Epidermal melanocyte (primary cell): ENCODE data around the gene ZNF467.

Source experiments
- DNase-seq: peaks from one replicate; pipeline ENCODE4 v3.0.0; 2011; ENCODE audit warnings: low spot score; ENCODE audit not compliant: insufficient read length

Gene ZNF467

GRCh38 chr7:149787428-149788299 is 14.3 kb upstream of the ZNF467 start:
- DNase-seq = no peak

GRCh38 chr7:149785983-149786382 is 12.6 kb upstream of the ZNF467 start:
- no peak for DNase-seq

DNA sequence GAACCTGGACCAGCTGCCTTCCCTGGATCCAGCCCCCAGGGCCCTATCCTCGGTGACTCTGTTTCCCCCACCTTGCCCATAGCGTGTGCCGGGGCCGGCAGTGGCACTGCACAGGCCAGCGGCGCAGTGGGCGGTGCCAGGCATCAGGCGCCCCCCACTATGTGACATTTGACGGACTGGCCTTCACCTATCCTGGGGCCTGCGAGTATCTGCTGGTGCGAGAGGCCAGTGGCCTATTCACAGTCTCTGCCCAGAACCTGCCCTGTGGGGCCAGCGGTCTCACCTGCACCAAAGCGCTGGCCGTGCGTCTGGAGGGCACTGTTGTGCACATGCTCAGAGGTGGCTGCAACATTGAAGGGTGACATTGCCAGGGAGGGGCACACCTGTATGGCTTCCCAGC is 12.0 kb upstream of the ZNF467 start:
- DNase-seq = no peak

GRCh38 chr7:149784251-149784608 is 10.8 kb upstream of the ZNF467 start:
- no peak for DNase-seq

DNA sequence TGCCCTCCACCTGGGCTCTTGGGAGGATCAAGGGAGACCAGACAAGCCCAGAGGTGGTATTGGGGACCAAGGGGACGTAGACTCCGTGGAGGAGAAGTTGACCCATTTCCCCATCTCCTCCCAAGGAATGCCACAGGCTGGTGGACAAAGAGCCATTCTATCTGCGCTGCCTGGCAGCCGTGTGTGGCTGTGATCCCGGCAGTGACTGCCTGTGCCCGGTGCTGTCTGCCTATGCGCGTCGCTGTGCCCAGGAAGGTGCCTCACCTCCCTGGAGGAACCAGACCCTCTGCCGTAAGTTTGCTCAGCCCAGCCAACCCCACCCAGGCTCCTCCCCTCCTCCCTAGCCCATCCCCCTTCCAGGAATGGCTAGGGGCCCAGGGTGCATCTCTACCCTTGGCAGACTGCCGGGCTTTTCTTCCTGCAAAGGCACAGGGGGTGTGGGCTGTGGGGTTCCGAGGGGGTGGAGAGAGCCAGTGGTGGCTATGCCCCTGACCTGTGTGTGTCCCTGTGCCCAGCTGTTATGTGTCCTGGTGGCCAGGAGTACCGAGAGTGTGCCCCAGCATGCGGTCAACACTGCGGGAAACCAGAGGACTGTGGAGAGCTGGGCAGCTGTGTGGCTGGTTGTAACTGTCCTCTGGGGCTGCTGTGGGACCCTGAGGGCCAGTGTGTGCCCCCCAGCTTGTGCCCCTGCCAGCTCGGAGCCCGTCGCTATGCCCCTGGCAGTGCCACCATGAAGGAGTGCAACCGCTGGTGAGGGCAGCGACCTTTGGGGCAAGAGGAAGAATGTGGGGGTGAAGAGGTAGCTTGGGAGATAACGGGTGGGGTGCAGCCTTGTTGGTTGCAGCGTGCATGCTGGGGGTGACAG is 10.2 kb upstream of the ZNF467 start:
- no peak for DNase-seq

- no peak for DNase-seq
These were observed 9.4 kb upstream of the ZNF467 start for GRCh38 chr7:149782682-149783345.

DNA sequence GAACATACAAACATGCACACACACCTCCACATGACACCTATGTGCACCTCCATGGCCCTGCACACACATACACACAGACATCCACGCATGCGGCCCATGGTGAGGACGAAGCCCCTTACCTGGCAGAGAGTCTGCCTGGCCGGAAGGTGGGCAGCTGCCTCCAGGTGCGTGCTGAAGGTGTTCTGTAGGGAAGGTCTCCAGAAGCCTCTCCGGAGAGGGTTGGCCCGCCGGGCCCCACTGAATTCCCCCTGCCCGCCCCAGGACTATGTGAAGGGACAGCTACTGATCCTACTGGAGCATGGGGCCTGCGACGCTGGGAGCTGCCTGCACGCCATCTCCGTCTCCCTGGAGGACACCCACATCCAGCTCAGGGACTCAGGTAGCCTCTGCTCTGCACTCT is 8.5 kb upstream of the ZNF467 start:
- DNase-seq = no peak

DNA sequence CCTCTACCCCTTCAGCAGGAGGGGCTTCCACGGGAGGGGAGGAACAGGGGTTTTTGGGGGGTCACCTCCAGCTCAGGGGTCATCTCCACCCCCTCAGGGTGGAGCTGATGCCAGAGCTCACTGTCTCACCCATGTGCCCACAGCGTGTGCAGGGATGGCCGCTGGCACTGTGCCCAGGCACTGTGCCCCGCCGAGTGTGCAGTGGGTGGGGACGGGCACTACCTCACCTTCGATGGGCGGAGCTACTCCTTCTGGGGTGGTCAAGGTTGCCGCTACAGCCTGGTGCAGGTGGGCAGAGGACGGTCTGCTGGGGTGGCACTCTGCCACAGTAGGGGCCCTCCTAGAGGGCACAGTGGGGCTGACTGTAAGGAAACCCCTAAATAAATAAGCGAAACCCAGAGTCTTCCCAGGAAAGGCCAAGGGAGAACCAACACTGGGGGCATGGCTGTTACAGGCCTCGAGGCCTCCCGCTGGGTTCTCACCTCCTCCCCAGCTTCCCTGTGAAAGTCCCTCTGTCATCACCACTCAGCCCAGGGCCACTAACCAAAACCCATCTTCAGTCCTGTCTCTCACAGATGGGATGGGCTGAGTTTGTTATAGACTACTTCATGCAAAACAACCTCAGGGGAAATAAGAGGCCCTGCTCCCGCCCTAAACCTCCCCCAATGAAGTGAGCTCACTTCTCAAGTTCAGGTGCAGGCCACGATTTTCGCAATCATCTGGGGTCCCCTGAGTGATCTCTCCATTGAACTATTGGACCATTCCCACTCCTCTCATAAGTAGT is 7.4 kb upstream of the ZNF467 start:
- DNase-seq = no peak

GRCh38 chr7:149780056-149780455 is 6.7 kb upstream of the ZNF467 start:
- no peak for DNase-seq

DNA sequence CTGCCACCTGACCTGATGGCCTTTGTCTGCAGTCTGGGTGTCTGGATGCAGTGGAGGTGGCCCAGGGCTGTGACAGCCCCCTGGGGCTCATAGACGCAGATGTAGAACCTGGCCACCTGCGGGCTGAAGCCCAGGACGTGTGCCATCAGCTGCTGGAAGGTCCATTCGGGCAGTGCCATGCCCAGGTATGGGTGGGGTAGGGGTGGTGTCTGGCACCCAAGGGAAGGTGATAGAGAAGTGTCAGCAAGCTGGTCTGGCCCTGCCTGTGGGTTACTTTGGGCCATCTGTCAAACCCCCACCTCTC is 6.1 kb upstream of the ZNF467 start:
- no peak for DNase-seq

GRCh38 chr7:149778696-149779501 is 5.5 kb upstream of the ZNF467 start:
- DNase-seq = no peak

DNA sequence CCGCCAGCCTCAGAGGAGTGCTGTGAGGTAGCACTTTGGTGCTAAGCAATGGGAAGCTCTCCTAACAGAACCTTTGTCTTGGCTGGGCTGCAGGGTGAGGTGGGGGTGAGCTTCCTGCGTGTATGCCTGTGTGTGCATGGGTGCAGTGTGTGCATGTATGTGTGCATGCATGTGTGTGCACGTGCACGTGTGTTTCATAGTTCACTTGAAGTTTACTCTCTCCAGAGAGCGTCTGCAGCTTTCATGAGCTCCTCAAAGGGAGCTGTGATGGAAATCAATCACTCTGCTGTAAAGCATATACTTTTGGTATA is 4.9 kb upstream of the ZNF467 start:
- DNase-seq = no peak

- DNase-seq = no peak
These were observed 4.4 kb upstream of the ZNF467 start for GRCh38 chr7:149777551-149778326.

DNA sequence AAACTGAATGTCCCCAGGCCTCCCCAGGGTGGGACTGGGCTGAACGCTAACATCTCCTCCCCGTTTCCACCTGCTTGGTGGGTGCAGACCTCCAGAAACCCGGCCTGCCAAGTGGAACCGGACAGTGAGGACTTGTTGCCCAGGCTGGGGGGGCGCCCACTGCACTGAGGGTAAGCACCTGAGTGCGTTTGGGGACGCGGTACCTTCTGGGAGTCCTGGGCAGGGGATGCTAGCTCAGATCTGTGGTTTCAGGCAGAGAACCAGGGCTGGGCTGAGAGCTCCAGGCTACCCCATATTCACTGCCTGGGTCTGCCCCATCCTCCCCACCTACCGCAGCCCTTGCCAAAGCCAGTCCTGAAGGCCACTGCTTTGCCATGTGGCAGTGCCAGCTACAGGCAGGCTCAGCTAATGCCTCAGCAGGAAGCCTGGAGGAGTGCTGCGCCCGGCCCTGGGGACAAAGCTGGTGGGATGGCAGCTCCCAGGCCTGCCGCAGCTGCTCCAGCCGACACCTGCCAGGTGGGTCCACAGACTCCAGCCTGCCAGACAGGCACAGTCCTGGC is 3.5 kb upstream of the ZNF467 start:
- no peak for DNase-seq

DNA sequence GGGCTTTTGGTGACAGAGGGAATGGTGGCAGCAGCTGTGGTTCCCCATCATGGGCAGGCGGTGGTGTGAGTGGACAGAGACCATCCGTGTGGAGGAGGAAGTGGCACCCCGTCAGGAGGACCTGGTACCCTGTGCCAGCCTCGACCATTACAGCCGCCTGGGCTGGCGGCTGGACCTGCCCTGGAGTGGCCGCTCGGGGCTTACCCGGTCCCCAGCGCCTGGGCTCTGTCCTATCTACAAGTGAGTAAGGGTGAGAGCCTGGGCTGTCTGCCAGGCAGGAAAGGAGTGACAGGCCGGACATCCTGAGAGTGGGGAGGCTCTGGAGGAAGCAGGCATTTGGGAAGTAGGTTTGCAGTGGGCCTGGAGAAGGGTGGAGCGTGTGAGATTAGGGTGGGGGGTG is 2.9 kb upstream of the ZNF467 start:
- DNase-seq = no peak

DNA sequence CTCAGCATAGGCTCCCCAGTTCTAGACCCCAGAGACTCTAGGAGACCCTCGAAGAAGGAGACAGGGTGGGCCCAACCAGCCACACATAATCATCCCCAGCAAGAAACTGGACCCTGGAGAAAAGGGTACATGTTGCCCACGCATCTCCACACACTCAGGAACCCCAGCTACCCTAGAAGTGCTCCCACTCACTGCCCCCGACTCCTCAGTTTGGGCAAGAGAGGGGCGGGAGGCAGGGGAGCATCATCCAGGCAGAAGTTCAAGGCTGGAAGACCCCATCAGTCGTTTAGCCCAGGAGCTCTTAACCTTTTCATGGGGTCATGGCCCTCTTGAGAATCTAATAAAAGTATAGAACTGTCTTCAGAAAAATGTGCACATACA is 1.8 kb upstream of the ZNF467 start:
- DNase-seq = no peak

GRCh38 chr7:149774237-149775175 is 1.1 kb upstream of the ZNF467 start:
- no peak for DNase-seq

DNA sequence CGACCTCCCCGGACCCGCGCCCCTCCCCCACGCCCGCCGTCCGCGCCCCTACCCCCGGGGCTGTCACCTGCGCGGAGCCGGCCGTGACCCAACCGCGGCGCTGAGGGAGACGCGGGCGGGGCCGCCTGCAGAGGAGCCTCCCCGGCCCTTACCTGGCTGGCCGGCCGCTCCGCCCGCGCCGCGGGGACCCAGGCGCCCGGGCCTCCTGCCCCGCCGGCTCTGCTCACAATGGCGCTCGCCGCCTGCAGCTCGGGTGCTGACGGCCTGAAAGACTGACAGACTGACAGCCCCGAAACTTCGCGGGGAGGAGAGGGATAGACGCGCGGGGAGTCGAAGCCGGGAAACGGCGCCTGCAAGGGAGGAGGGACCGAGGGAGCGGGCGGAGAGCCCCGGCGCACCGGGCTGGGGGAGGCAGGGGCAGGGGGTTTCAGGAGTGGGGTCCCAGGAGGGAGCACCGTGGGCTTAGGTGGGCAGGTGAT is 393 bp downstream of the ZNF467 start:
- no peak for DNase-seq
